ENCODE measurements around the gene GABPB1. TPM values are rescaled to one million over a fixed set of nuclear protein-coding genes. Genes with fewer than 3 reads are reported as not detected.
A peak's percentile ranks its signal among the peaks of the same experiment; 100 is the strongest.
"Not testable (repeated sequence)": the region's sequence is repeated elsewhere in the genome, so short reads cannot be mapped to it uniquely, and the experiment has no call there.

Gene GABPB1
- total RNA-seq (2021) (35.3 and 40.0 TPM in 2 replicates), Bru-seq, nascent RNA (percentile 80 among the genes with signal in this experiment), BruChase-seq, experiment 1, labeled RNA remaining after a 2-hour chase (percentile 68 among the genes with signal in this experiment), BruChase-seq, experiment 2, labeled RNA remaining after a 6-hour chase (percentile 63 among the genes with signal in this experiment)
- long read RNA-seq, full-length matches to known transcripts, result 52 of 72 reads
- long read RNA-seq, partial matches to known transcripts, result 7 of 72 reads
- long read RNA-seq, other reads (novel, unspliced or antisense), result 13 of 72 reads

DNA sequence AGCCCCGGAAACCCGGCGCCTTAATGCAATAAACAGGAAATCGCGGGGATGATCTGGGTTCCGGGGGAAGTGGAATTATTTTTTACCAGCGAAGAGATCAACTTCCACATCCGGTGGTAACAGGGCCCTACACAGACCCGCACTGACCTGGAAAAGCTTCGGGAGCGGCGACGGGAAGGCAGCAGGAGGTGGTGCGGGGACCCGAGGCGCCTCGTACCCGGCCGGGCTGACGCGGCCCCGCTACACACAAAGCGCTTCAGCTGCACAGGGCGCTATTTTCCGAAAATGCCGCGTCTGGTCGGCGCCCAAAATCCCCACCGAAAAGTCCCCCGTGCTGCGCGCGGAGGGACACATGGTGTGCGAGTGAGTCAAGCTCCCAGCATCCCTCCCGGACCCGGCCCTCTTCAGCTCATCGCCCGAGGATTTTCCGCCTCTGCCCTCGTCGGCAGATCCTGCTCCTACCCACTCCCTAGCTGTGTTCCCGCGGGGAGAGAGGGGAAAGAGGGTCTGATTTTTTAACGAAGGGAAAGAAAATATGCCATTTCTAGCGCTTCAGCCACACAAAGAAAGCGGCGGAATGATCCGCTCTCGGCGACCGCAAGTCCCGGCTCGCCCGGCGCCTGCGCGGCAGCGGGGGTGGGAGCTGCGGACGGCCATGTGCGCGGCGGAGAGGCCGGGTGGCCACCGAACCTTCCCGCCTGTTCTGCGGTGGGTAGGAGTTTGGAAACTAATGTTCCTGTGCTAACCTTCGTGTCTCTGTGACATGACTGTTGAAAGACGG is at the start of gene GABPB1:
Gene GABPB1 (minus strand): TSS at position 361 of the 781 bp plus-strand sequence. CDS start 45,400 bp downstream, outside the sequence.
- DNase-seq (ENCODE audit: low spot score), result peak; percentile 95
- Histone ChIP-seq H3K4me3 (ENCODE audit: low read depth, low read length, poor library complexity, severe bottlenecking) (peak within 1 kb of the TSS; percentile 92), H3K36me3 (ENCODE audit: insufficient read depth, low read length, poor library complexity, severe bottlenecking) (peaks cover 33% of the 10 kb centered on the region), H3K4me1 (ENCODE audit: insufficient read depth, low read length, poor library complexity, severe bottlenecking) (peaks cover 22% of the 10 kb centered on the region), H3K27me3 (replicated peaks; ENCODE audit: insufficient read depth, low read depth, low read length, poor library complexity) (no peaks in the 10 kb centered on the region), H3K27ac (ENCODE audit: low read depth, low read length, poor library complexity, severe bottlenecking) (peak within 1 kb of the TSS; percentile 99), H3K9me3 (ENCODE audit: low read depth, low read length, poor library complexity, severe bottlenecking) (no peaks in the 10 kb centered on the region)
- ChIA-PET POLR2A (ENCODE audit: low non-redundant PET) (no interaction called here), CTCF (no interaction called here)
- no TSS peak for BruUV-seq (replicated peaks)
- intact Hi-C loops (cut with micrococcal nuclease; ENCODE audit: unreplicated experiment), result loop anchor here (10.0 kb wide), 1 partner anchor 520 kb away; no protein-coding TSS in a partner anchor
- TF ChIP-seq, protein P1, sequence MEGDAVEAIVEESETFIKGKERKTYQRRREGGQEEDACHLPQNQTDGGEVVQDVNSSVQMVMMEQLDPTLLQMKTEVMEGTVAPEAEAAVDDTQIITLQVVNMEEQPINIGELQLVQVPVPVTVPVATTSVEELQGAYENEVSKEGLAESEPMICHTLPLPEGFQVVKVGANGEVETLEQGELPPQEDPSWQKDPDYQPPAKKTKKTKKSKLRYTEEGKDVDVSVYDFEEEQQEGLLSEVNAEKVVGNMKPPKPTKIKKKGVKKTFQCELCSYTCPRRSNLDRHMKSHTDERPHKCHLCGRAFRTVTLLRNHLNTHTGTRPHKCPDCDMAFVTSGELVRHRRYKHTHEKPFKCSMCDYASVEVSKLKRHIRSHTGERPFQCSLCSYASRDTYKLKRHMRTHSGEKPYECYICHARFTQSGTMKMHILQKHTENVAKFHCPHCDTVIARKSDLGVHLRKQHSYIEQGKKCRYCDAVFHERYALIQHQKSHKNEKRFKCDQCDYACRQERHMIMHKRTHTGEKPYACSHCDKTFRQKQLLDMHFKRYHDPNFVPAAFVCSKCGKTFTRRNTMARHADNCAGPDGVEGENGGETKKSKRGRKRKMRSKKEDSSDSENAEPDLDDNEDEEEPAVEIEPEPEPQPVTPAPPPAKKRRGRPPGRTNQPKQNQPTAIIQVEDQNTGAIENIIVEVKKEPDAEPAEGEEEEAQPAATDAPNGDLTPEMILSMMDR (conservative IDR thresholded peaks at IDR 0.05; ENCODE audit: low read depth, low read length), result no peak
- TF ChIP-seq EZH2 (IDR thresholded peaks at IDR 0.05; ENCODE audit: borderline replicate concordance, low read depth, low read length, poor library complexity, severe bottlenecking), result no peak

- H3K27ac ChIP-seq (ENCODE audit: low read depth, low read length, poor library complexity, severe bottlenecking); H3K4me1 ChIP-seq (ENCODE audit: insufficient read depth, low read length, poor library complexity, severe bottlenecking); BruUV-seq (replicated peaks); H3K36me3 ChIP-seq (ENCODE audit: insufficient read depth, low read length, poor library complexity, severe bottlenecking); H3K27me3 ChIP-seq (replicated peaks; ENCODE audit: insufficient read depth, low read depth, low read length, poor library complexity); H3K9me3 ChIP-seq (ENCODE audit: low read depth, low read length, poor library complexity, severe bottlenecking); intact Hi-C loops (cut with micrococcal nuclease; ENCODE audit: unreplicated experiment); CTCF ChIA-PET; DNase-seq (ENCODE audit: low spot score); H3K4me3 ChIP-seq (ENCODE audit: low read depth, low read length, poor library complexity, severe bottlenecking); POLR2A ChIA-PET (ENCODE audit: low non-redundant PET): not testable (repeated sequence)
Observed at GRCh38 chr15:50391561-50391960, 36.6 kb upstream of the GABPB1 start.

GRCh38 chr15:50390554-50391264 is 35.7 kb upstream of the GABPB1 start:
- TF ChIP-seq, protein P1 (conservative IDR thresholded peaks at IDR 0.05; ENCODE audit: low read depth, low read length), result no peak
- no peak for TF ChIP-seq EZH2 (IDR thresholded peaks at IDR 0.05; ENCODE audit: borderline replicate concordance, low read depth, low read length, poor library complexity, severe bottlenecking)

DNA sequence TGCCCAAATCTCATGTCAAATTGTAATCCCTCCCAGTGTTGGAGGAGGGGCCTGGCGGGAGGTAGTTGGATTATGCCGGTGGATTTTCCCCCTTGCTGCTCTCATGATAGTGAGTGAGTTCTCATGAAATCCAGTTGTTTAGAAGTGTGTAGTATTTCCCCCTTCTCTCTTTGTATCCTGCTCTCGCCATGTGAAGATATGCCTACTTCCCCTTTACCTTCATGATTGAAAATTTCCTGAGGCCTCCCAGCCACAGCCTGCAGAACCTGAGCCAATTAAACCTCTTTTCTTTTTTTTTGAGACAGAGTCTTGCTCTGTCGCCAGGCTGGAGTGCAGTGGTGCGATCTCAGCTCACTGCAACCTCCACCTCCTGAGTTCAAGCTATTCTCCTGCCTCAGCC is 27.4 kb upstream of the GABPB1 start:
- BruUV-seq (replicated peaks); H3K4me1 ChIP-seq (ENCODE audit: insufficient read depth, low read length, poor library complexity, severe bottlenecking); CTCF ChIA-PET; intact Hi-C loops (cut with micrococcal nuclease; ENCODE audit: unreplicated experiment); H3K36me3 ChIP-seq (ENCODE audit: insufficient read depth, low read length, poor library complexity, severe bottlenecking); H3K27ac ChIP-seq (ENCODE audit: low read depth, low read length, poor library complexity, severe bottlenecking); H3K4me3 ChIP-seq (ENCODE audit: low read depth, low read length, poor library complexity, severe bottlenecking); H3K27me3 ChIP-seq (replicated peaks; ENCODE audit: insufficient read depth, low read depth, low read length, poor library complexity); POLR2A ChIA-PET (ENCODE audit: low non-redundant PET); H3K9me3 ChIP-seq (ENCODE audit: low read depth, low read length, poor library complexity, severe bottlenecking); DNase-seq (ENCODE audit: low spot score): not testable (repeated sequence)

More at GRCh38 chr15:50390554-50391264, 35.7 kb upstream of the GABPB1 start:
- H3K36me3 ChIP-seq (ENCODE audit: insufficient read depth, low read length, poor library complexity, severe bottlenecking), result no peaks in the 10 kb centered on the region
- H3K27me3 ChIP-seq (replicated peaks; ENCODE audit: insufficient read depth, low read depth, low read length, poor library complexity), result no peaks in the 10 kb centered on the region
- ChIA-PET POLR2A (ENCODE audit: low non-redundant PET) (no interaction called here), CTCF (interaction anchor here (0.6 kb wide), 1 partner anchor 55 kb away, joined by 3 read pairs; no protein-coding TSS in a partner anchor)
- H3K4me3 ChIP-seq (ENCODE audit: low read depth, low read length, poor library complexity, severe bottlenecking), result no peak overlapping the region
- intact Hi-C loops (cut with micrococcal nuclease; ENCODE audit: unreplicated experiment), result no loop called here
- no peaks in the 10 kb centered on the region for H3K4me1 ChIP-seq (ENCODE audit: insufficient read depth, low read length, poor library complexity, severe bottlenecking)
- no peak for DNase-seq (ENCODE audit: low spot score)
- BruUV-seq (replicated peaks), result no TSS peak
- H3K9me3 ChIP-seq (ENCODE audit: low read depth, low read length, poor library complexity, severe bottlenecking), result no peaks in the 10 kb centered on the region
- H3K27ac ChIP-seq (ENCODE audit: low read depth, low read length, poor library complexity, severe bottlenecking), result no peak overlapping the region
